Astrocyte (in vitro differentiated cells and primary cell): ENCODE measurements around the gene LEP.

Experiments
- CTCF ChIP-seq: IDR thresholded peaks from 2 replicates; pipeline ENCODE4 v1.5.1; 2011; ENCODE audit warnings: low read depth, mild to moderate bottlenecking, inconsistent platforms, low read length, moderate library complexity; ENCODE audit not compliant: insufficient read depth
- EZH2 ChIP-seq: IDR thresholded peaks from 2 replicates; pipeline ENCODE4 v1.6.1; 2012; ENCODE audit warnings: mild to moderate bottlenecking, low read length, inconsistent platforms; ENCODE audit not compliant: insufficient read depth

- TF ChIP-seq CTCF (no peak), EZH2 (no peak)
Observed at GRCh38 chr7:128215281-128215680, 25.8 kb upstream of the LEP start.
